Osteoblast (primary cell): ENCODE measurements around the gene PPBP. TPM values are rescaled to one million over a fixed set of nuclear protein-coding genes. Genes with fewer than 3 reads are reported as not detected.

Experiments
- DNase-seq: peaks from one replicate; pipeline ENCODE4 v3.0.0; 2011; ENCODE audit warnings: low spot score, mixed read lengths; ENCODE audit not compliant: insufficient read length; ENCODE audit errors: missing footprints
- H2AFZ ChIP-seq: 2 replicates; pipeline ENCODE4 v1.6.0; 2011; ENCODE audit warnings: mild to moderate bottlenecking, low read length
- H3K27ac ChIP-seq: 2 replicates; pipeline ENCODE4 v1.5.1; 2011; ENCODE audit warnings: mild to moderate bottlenecking, low read depth, low read length, moderate library complexity
- H3K27me3 ChIP-seq: 2 replicates; pipeline ENCODE4 v1.6.0; 2012; ENCODE audit warnings: mild to moderate bottlenecking, control low read depth, inconsistent platforms, low read length, moderate library complexity; ENCODE audit not compliant: insufficient read depth
- H3K36me3 ChIP-seq: 2 replicates; pipeline ENCODE4 v1.5.1; 2011; ENCODE audit warnings: mild to moderate bottlenecking, low read length, control low read depth, moderate library complexity; ENCODE audit not compliant: insufficient read depth
- H3K4me1 ChIP-seq: 2 replicates; pipeline ENCODE4 v1.5.1; 2011; ENCODE audit warnings: mild to moderate bottlenecking, low read length, control low read depth, moderate library complexity; ENCODE audit not compliant: insufficient read depth
- H3K4me2 ChIP-seq: 2 replicates; pipeline ENCODE4 v1.6.0; 2011; ENCODE audit warnings: mild to moderate bottlenecking, low read length; ENCODE audit not compliant: insufficient read depth
- H3K4me3 ChIP-seq: fragments of 200-600 bp; sonication (generic); 3 replicates; pipeline ENCODE4 v1.5.1; 2012; ENCODE audit warnings: mild to moderate bottlenecking, low read length, inconsistent platforms; ENCODE audit not compliant: insufficient read depth
- H3K79me2 ChIP-seq: 2 replicates; pipeline ENCODE4 v1.6.0; 2012; ENCODE audit warnings: mild to moderate bottlenecking, low read length, control low read depth, inconsistent platforms; ENCODE audit not compliant: insufficient read depth
- H3K9me3 ChIP-seq: 2 replicates; pipeline ENCODE4 v1.5.1; 2011; ENCODE audit warnings: low read depth, low read length, control low read depth
- H4K20me1 ChIP-seq: 2 replicates; pipeline ENCODE4 v1.6.0; 2012; ENCODE audit warnings: mild to moderate bottlenecking, low read length, control low read depth; ENCODE audit not compliant: insufficient read depth
- CTCF ChIP-seq: IDR thresholded peaks from 2 replicates; pipeline ENCODE4 v1.5.1; 2011; ENCODE audit warnings: mild to moderate bottlenecking, low read depth, low read length, moderate library complexity; ENCODE audit errors: extremely low read depth
- total RNA-seq: library from RNA; depleted of rRNA; stranded (reverse); fragments of >200 nt; gene quantifications from 2 replicates; pipeline ENCODE4 v1.2.3, GENCODE V29; 2012

The PPBP gene
- total RNA-seq, 1 donor = 0.36 TPM

DNA sequence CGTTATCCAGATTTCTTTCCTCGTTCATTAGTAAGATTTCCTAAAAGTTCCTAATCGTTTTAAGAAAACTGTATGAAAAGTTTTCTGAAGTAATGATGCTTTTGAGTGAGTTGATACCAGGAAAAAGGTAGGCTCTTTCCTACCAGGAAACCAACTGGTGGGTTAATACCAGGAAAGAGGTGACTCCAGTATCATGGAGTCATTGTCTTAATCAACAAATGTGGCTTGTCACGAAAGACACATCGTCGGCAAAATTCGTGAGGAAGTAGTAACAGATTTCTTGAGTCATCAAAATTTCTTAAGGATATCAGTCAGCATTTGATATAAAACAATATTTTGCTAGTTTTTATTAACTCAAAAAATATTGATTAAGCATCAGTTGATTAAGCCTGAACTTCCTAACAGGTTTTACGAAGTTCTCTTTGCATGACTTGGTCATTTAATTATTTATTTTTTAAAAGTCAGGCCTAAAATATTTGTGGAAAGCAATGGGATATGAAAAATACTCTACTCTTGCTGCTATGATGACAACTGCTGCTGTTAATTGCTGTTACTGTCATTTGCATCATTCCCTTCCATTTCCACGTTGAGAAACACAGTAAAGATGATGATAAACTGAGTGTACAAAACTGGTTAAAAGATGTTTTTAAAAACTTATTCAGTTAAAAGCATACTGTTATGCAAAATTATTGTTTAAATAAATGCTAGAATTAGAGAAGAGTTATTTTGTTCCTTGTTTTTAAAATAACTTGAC, 3.2 kb upstream of the PPBP start:
- Histone ChIP-seq H3K9me3 (no peaks in the 10 kb centered on the region), H3K27ac (no peak overlapping the region), H3K4me2 (no peak overlapping the region), H3K79me2 (no peaks in the 10 kb centered on the region), H4K20me1 (no peaks in the 10 kb centered on the region), H3K4me1 (no peaks in the 10 kb centered on the region), H3K27me3 (no peaks in the 10 kb centered on the region), H3K36me3 (no peaks in the 10 kb centered on the region), H2AFZ (no peak overlapping the region), H3K4me3 (no peak overlapping the region)
- no peak for DNase-seq
- TF ChIP-seq CTCF = no peak

DNA sequence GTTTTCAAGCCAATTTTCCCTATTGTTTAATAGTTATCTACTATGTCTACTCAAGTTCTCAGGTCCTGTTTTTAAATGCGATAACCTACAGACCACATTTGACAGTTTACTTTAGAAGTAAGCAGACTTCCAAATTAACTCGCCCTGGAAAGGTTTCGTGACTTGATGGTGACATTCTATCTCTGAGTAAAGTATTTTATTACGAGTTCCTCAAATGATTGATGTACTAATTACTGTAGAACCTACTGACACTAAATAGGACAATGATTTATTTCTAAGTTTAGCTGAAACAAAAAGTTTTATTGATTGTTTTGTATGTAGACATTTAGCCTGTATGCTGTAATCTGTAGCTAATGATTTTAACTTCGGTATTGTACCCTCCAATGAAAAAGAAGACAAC, 1.9 kb upstream of the PPBP start:
- H3K4me2 ChIP-seq = no peak overlapping the region
- H3K27me3 ChIP-seq = no peaks in the 10 kb centered on the region
- no peak overlapping the region for H3K27ac ChIP-seq
- DNase-seq = no peak
- H3K36me3 ChIP-seq = no peaks in the 10 kb centered on the region
- H3K4me1 ChIP-seq = no peaks in the 10 kb centered on the region
- H4K20me1 ChIP-seq = no peaks in the 10 kb centered on the region
- no peak for TF ChIP-seq CTCF
- no peak overlapping the region for H2AFZ ChIP-seq
- H3K9me3 ChIP-seq = no peaks in the 10 kb centered on the region
- no peak overlapping the region for H3K4me3 ChIP-seq
- H3K79me2 ChIP-seq = no peaks in the 10 kb centered on the region

GRCh38 chr4:73989031-73989430, 1.0 kb upstream of the PPBP start:
- DNase-seq = no peak
- no peak for TF ChIP-seq CTCF
- no peaks in the 10 kb centered on the region for H3K9me3 ChIP-seq

DNA sequence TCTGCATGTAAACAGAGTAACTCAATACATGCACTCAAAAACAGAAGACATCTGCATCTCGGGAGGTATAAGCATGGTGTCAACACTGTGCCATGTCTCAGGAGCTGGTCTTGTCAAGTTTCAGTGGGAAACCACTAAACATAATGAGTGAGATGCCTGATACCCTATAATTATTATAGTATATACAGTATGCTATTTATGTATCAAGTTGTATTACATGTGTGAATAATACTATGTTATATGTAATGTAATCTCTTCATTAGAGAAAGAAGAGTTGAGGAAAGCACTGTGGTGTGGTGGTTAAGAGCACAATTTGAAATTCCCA, 2.5 kb downstream of the PPBP start:
- Histone ChIP-seq H2AFZ (no peak overlapping the region), H3K9me3 (no peaks in the 10 kb centered on the region), H3K4me3 (no peak overlapping the region), H3K27me3 (no peaks in the 10 kb centered on the region), H4K20me1 (no peaks in the 10 kb centered on the region), H3K4me2 (no peak overlapping the region), H3K36me3 (no peaks in the 10 kb centered on the region), H3K4me1 (no peaks in the 10 kb centered on the region), H3K79me2 (no peaks in the 10 kb centered on the region), H3K27ac (no peak overlapping the region)
- no peak for TF ChIP-seq CTCF
- no peak for DNase-seq

More at GRCh38 chr4:73989031-73989430, 1.0 kb upstream of the PPBP start:
- no peak overlapping the region for H2AFZ ChIP-seq
- H3K27me3 ChIP-seq = no peaks in the 10 kb centered on the region
- no peaks in the 10 kb centered on the region for H3K36me3 ChIP-seq
- no peak overlapping the region for H3K27ac ChIP-seq
- no peak overlapping the region for H3K4me2 ChIP-seq
- H3K4me3 ChIP-seq = no peak overlapping the region
- H4K20me1 ChIP-seq = no peaks in the 10 kb centered on the region
- H3K4me1 ChIP-seq = no peaks in the 10 kb centered on the region
- no peaks in the 10 kb centered on the region for H3K79me2 ChIP-seq
